ENCODE measurements around the gene FNBP1.
"Not testable (repeated sequence)": the region's sequence is repeated elsewhere in the genome, so short reads cannot be mapped to it uniquely, and the experiment has no call there.

Gene FNBP1

DNA sequence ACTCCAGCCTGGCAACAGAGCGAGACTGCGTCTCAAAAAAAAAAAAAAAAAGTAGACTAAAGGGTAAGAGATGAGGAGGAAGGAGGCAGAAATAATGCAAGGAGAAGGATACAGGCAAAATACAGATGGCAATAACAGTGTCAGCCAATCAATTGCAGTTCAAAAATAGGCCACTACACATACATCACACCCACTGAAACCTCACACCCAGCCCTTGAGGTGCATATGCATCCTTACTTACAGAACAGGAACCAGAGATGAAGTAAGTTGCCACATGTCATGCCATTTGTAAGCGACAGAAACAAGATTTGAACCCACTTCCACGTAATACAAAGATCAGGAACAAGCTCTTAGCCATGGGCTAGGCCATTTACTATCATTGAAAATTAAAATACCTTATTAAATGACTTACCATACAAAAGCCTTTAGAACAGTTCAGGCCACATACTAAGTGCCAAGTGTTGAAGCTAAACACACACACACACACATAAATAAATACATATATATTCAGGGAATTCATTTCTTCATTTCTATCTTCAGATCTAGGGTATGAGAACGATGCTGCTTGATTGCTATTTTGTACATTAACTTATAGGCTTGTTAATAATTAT is 98.4 kb downstream of the FNBP1 start:
- DNase-seq (ENCODE audit: extremely low read depth, low read depth) = no peak
- no peak for TF ChIP-seq CTCF (IDR thresholded peaks at IDR 0.05; ENCODE audit: low read depth, low read length)

GRCh38 chr9:129939431-129939830 is 103.6 kb downstream of the FNBP1 start:
- TF ChIP-seq CTCF (IDR thresholded peaks at IDR 0.05; ENCODE audit: low read depth, low read length) = no peak
- DNase-seq (ENCODE audit: extremely low read depth, low read depth) = no peak

- TF ChIP-seq CTCF (IDR thresholded peaks at IDR 0.05; ENCODE audit: low read depth, low read length) = no peak
Measured at GRCh38 chr9:129938291-129938979, 104.6 kb downstream of the FNBP1 start.

GRCh38 chr9:129937879-129938278 is 105.1 kb downstream of the FNBP1 start:
- not testable (repeated sequence) for DNase-seq (ENCODE audit: extremely low read depth, low read depth)

More at GRCh38 chr9:129938291-129938979, 104.6 kb downstream of the FNBP1 start:
- peak; percentile 56 for DNase-seq (ENCODE audit: extremely low read depth, low read depth)

- no peak for TF ChIP-seq CTCF (IDR thresholded peaks at IDR 0.05; ENCODE audit: low read depth, low read length)
- DNase-seq (ENCODE audit: extremely low read depth, low read depth) = no peak
Measured at GRCh38 chr9:129936222-129936621, 106.8 kb downstream of the FNBP1 start.

- no peak for TF ChIP-seq CTCF (IDR thresholded peaks at IDR 0.05; ENCODE audit: low read depth, low read length)
- DNase-seq (ENCODE audit: extremely low read depth, low read depth) = no peak
Measured at GRCh38 chr9:129934780-129935179, 108.2 kb downstream of the FNBP1 start.

DNA sequence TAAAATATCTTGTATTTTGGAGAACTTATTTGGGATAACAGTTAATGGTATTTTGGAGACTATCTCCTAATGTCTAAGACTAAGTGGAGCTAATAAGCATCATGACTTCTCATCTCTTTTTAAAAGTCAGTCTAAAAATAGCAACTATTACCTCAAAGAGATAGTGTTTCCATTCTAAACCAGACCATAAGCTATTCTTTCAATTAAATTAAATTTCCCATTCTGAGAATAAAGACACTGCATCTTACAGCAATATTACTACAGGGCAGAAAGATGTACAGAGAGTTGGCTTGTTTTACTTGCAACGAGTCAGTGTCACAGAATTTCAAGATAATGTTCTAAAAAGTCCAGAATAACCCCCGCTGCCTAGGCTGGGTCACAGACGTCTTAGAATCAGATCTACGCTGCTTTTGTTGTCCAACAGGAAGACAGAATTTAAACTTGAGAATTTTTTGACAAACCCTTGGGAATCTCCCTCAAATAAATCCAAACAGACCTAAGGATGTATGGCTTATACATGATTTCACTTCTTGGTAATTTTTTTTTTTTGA is 108.9 kb downstream of the FNBP1 start:
- no peak for DNase-seq (ENCODE audit: extremely low read depth, low read depth)
- no peak for TF ChIP-seq CTCF (IDR thresholded peaks at IDR 0.05; ENCODE audit: low read depth, low read length)

All from AG09319 (cell line).